Esophagus muscularis mucosa (tissue), 4 donors: Measurements from ENCODE around the gene OR4F15. TPM values are rescaled to one million over a fixed set of nuclear protein-coding genes. Genes with fewer than 3 reads are reported as not detected.
"Not testable (repeated sequence)": the region's sequence is repeated elsewhere in the genome, so short reads cannot be mapped to it uniquely, and the experiment has no call there.

Experiments
- DNase-seq: peaks from one replicate; pipeline ENCODE4 v3.0.0-alpha.2; 2017; ENCODE audit errors: extremely low spot score
- H3K27ac ChIP-seq, 4 donors: fragments of 200-600 bp; sonication (generic); replicated peaks in 1 of 4; 1 replicate in 3 of 4; 2 replicates in 1 of 4; pipeline ENCODE4 v1.5.1; 2016 to 2019; ENCODE audit warnings: mild to moderate bottlenecking in 1 of 4
- H3K27me3 ChIP-seq, 4 donors: fragments of 200-600 bp; sonication (generic); one replicate each; pipeline versions ENCODE4 v1.5.1 to v1.6.0; 2016 to 2019
- H3K36me3 ChIP-seq, 4 donors: fragments of 200-600 bp; sonication (generic); one replicate each; pipeline ENCODE4 v1.5.1; 2016 to 2019
- H3K4me1 ChIP-seq, 4 donors: fragments of 200-600 bp; sonication (generic); one replicate each; pipeline ENCODE4 v1.5.1; 2016 to 2019
- H3K4me3 ChIP-seq, 4 donors: fragments of 200-600 bp; sonication (generic); 1 replicate in 2 of 4; 2 replicates in 2 of 4; pipeline ENCODE4 v1.5.1; 2016 to 2019; ENCODE audit warnings: mild to moderate bottlenecking in 4 of 4, moderate library complexity in 1 of 4
- H3K9me3 ChIP-seq, 4 donors: fragments of 200-600 bp; sonication (generic); 1 replicate in 3 of 4; 2 replicates in 1 of 4; pipeline ENCODE4 v1.5.1; 2016 to 2019
- EP300 ChIP-seq: sonication (generic); formaldehyde crosslinking; IDR thresholded peaks from one replicate; pipeline ENCODE4 v1.6.1; 2017; ENCODE audit warnings: antibody characterized with exemption
- POLR2A ChIP-seq: fragments of 450-650 bp; IDR thresholded peaks from one replicate; pipeline ENCODE4 v1.6.1; 2017; ENCODE audit warnings: antibody characterized with exemption, moderate library complexity, mild to moderate bottlenecking, low read depth
- POLR2AphosphoS5 ChIP-seq, 2 donors: sonication (generic); formaldehyde crosslinking; IDR thresholded peaks; one replicate each; pipeline ENCODE4 v1.6.1; 2017; ENCODE audit warnings: antibody characterized with exemption in 2 of 2
- WGBS: methylation state at CpG from one replicate; pipeline ENCODE4 v1.1.5; 2018; 5-methylcytosine and 5-hydroxymethylcytosine counted together
- intact Hi-C: fragments of 100-400 bp; cut with DNase I; formaldehyde crosslinking; loops from one replicate; pipeline ENCODE4 v1.15.1; 2023
- total RNA-seq, 4 donors: library from RNA; depleted of rRNA; stranded (reverse); fragments of >200 nt; gene quantifications; one replicate each; pipeline versions ENCODE4 v1.1.0 to v1.2.1, GENCODE V29; 2016
- TF ChIP-seq, protein P1 (sequence below), 3 experiments: fragments of 200-600 bp in 2 of 3; fragments of 450-650 bp in 1 of 3; sonication (generic) in 2 of 3; IDR thresholded peaks; one replicate each; pipeline ENCODE4 v1.5.1; 2017 to 2019; ENCODE audit warnings: antibody characterized with exemption in 3 of 3, mild to moderate bottlenecking in 2 of 3, moderate library complexity in 1 of 3

The OR4F15 gene
- total RNA-seq, 4 donors from 2014 or later: not detected

DNA sequence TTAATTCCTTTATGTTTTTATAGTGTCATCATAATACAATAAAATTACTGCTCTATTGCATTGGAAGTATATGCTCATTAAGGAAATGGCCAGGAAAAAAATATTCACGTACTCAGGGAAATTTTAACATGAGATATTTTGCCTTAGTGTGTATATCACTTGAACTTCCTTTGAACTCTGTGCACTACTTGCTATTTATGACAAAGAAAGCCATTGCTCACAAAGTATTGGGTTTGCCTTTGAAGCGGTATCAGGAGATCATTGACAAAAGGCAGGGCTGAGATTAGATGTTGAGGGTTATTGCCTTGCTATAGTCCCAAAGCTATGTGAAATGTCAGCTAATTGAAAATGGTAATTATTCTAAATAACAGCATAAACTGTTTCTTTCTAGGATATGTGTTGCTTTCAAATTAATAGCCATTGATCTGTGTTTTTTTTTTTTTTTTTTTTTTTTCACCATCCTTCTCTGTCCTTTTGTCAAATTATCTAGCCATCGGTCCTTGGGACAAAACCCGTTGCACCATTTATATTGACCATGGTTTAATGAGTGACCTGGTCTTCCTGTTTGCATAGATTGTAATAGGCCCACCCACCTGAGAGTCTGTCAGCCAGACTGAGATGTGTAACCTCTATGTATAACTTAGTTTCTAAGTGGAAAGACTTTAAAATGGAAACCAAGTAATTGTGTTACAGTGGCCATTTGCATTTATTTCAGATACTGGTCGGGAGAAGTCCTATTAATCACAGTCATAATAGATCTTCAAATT lies 23.3 kb upstream of the OR4F15 start:
- H3K27me3 ChIP-seq, intact Hi-C loops, H3K9me3 ChIP-seq, H3K4me3 ChIP-seq, H3K4me1 ChIP-seq, H3K27ac ChIP-seq, DNase-seq, H3K36me3 ChIP-seq: not testable (repeated sequence)
- WGBS: 81% methylated on average over 5 of the region's 5 CpGs

DNA sequence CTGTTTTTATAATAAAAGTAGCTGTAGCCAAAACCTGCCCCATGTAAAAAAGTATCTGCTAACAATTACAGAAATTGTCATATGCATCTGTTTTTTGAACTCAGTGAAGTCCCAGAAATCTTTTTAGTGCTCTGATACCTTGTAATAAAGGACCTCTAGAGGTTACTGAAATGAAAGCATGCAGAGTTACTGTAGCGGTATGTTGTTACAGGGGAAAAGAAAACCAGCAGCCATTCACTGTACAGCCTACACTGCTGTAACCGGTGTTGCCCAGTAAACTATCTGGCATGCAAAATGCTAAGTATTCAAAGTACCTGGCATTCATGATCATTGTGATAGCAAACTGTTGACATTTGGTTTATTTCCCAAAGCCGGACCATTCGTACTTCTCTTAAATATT lies 21.3 kb upstream of the OR4F15 start:
- intact Hi-C loops: not testable (repeated sequence)
- 74% methylated on average over 4 of the region's 4 CpGs for WGBS

DNA sequence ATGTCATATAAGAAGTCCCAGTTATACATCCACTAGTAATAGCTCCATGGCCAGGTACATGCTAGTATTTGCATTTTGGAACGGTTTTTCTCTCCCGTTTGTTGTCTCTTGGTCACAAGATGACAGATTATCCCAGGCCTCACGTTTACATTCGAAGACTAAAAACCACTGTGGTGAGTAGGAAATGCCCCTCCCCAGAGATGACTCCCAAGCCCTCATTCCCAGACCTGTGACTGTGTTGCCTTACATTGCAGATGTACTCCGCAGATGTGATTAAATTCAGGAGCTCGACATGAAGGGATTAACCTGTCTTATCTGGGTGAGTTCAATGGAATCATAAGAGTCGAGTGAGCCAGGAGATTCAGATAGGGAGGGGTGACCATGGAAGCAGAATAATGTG lies 18.0 kb upstream of the OR4F15 start:
- H3K27ac ChIP-seq, H3K27me3 ChIP-seq, intact Hi-C loops, DNase-seq, H3K4me1 ChIP-seq, H3K9me3 ChIP-seq, H3K36me3 ChIP-seq, H3K4me3 ChIP-seq: not testable (repeated sequence)
- 64% methylated on average over 7 of the region's 7 CpGs for WGBS

More for the DNA sequence above, 21.3 kb upstream of the OR4F15 start:
- H3K9me3 ChIP-seq, H3K4me1 ChIP-seq, H3K27me3 ChIP-seq, H3K4me3 ChIP-seq, H3K27ac ChIP-seq, DNase-seq, H3K36me3 ChIP-seq: not testable (repeated sequence)

DNA sequence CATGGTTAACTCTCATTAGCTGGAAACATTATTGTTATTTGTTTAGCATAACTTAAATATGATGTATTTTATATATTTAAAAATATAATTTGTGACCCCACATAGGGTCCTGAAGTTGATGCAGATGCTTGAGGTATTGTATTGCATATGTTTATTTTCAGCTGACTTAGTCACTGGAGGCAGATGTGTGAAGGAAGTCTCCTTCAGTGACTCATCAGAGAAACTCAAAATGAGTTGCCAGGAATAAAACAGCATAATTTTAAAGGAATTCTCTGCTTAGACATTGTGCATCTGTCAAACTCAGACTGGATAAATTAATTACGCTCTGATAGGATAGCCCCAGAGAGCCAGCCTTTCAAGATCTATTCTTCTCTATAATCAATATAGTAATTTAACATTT lies 16.5 kb upstream of the OR4F15 start:
- no peaks in the 10 kb centered on the region for H3K36me3 ChIP-seq
- H3K4me1 ChIP-seq: no peaks in the 10 kb centered on the region
- intact Hi-C loops: no loop called here
- no peak overlapping the region for H3K4me3 ChIP-seq
- H3K27me3 ChIP-seq: peaks cover 0 to 3% (median 0%) of the 10 kb centered on the region in 4 donors
- H3K9me3 ChIP-seq: no peaks in the 10 kb centered on the region
- no peak overlapping the region for H3K27ac ChIP-seq
- TF ChIP-seq POLR2A (no peak), EP300 (no peak), POLR2AphosphoS5 (IDR thresholded peaks at IDR 0.05) (no peak)
- TF ChIP-seq, protein P1, sequence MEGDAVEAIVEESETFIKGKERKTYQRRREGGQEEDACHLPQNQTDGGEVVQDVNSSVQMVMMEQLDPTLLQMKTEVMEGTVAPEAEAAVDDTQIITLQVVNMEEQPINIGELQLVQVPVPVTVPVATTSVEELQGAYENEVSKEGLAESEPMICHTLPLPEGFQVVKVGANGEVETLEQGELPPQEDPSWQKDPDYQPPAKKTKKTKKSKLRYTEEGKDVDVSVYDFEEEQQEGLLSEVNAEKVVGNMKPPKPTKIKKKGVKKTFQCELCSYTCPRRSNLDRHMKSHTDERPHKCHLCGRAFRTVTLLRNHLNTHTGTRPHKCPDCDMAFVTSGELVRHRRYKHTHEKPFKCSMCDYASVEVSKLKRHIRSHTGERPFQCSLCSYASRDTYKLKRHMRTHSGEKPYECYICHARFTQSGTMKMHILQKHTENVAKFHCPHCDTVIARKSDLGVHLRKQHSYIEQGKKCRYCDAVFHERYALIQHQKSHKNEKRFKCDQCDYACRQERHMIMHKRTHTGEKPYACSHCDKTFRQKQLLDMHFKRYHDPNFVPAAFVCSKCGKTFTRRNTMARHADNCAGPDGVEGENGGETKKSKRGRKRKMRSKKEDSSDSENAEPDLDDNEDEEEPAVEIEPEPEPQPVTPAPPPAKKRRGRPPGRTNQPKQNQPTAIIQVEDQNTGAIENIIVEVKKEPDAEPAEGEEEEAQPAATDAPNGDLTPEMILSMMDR (IDR thresholded peaks at IDR 0.05): no peak
- DNase-seq: no peak
- WGBS: 63% methylated on average over 1 of the region's 1 CpG

DNA sequence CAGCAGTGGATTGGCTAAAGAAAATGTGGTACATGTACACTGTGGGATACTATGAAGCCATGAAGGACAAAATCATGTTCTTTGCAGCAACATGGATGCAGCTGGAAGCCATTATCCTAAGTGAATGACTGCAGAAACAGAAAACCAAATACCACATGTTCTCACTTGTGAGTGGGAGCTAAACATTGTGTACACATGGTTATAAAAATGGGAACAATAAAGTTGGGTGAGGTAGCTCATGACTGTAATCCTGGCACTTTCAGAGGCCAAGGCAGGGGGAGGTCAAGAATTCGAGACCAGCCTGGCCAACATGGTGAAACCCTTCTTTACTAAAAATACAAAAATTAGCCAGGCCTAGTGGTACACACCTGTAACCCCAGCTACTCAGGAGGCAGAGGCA lies 12.3 kb upstream of the OR4F15 start:
- 90% methylated on average over 1 of the region's 1 CpG for WGBS
- no peaks in the 10 kb centered on the region for H3K9me3 ChIP-seq

DNA sequence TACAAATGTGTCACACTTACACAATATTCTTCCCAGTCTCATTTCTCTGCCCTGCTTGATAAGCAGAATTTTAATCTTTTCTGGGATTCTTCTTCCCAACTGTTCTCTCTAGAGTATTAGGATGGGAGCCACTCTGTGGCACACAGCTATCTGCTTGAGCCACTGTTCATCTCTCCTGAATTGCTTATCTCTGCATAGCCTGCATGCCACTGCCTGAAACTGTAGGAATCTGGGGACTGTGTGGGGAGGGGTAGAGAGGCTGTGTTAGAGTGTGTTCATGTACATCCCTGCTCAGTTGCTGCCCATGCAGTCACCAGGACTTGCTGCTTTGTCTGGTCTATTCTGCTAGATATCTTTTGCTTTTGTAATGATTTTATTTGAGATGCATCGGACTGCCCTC lies 11.0 kb upstream of the OR4F15 start:
- Histone ChIP-seq H3K4me1 (no peaks in the 10 kb centered on the region), H3K9me3 (no peaks in the 10 kb centered on the region), H3K4me3 (no peak overlapping the region), H3K27me3 (peaks cover 0 to 3% (median 0%) of the 10 kb centered on the region in 4 donors), H3K27ac (no peak overlapping the region), H3K36me3 (no peaks in the 10 kb centered on the region)
- intact Hi-C loops: no loop called here
- DNase-seq: no peak
- WGBS: 91% methylated on average over 1 of the region's 1 CpG
- TF ChIP-seq EP300 (no peak), POLR2AphosphoS5 (IDR thresholded peaks at IDR 0.05) (no peak), POLR2A (no peak)
- TF ChIP-seq, protein P1 (IDR thresholded peaks at IDR 0.05): no peak

More for the DNA sequence above, 12.3 kb upstream of the OR4F15 start:
- Histone ChIP-seq H3K4me1 (no peaks in the 10 kb centered on the region), H3K36me3 (no peaks in the 10 kb centered on the region), H3K4me3 (no peak overlapping the region), H3K27ac (no peak overlapping the region), H3K27me3 (peaks cover 0 to 3% (median 0%) of the 10 kb centered on the region in 4 donors)
- TF ChIP-seq EP300: no peak
- TF ChIP-seq POLR2A: no peak
- TF ChIP-seq POLR2AphosphoS5 (IDR thresholded peaks at IDR 0.05): no peak
- TF ChIP-seq, protein P1 (IDR thresholded peaks at IDR 0.05): no peak
- DNase-seq: no peak
- intact Hi-C loops: no loop called here
